HepG2 (cell line): ENCODE data around the gene SLIT3. TPM values are rescaled to one million over a fixed set of nuclear protein-coding genes. Genes with fewer than 3 reads are reported as not detected.

Experiments used
- ATAC-seq: fragments of 200-7000 bp; cut with Tn5 transposase; 3 replicates; pipeline ENCODE4 v1.9.1; 2020; ENCODE audit warnings: mild to moderate bottlenecking, moderate library complexity
- BruUV-seq: library from RNA; stranded (reverse); fragments of 400-500 nt; replicated peaks from 2 replicates; lab custom pipeline; 2021; lab: Mats Ljungman, UMichigan
- CTCF ChIA-PET: fragments of 300-600 bp; formaldehyde crosslinking; extraction: SDS; loops from one replicate; lab custom pipeline; 2021; ENCODE audit warnings: low total read pairs, inconsistent platforms, low intra/inter-chr PET ratio; lab: Yijun Ruan, JAX
- POLR2A ChIA-PET: fragments of 350-600 bp; sonication (Branson Sonifier 250); formaldehyde crosslinking; loops from one replicate; lab custom pipeline; 2020; ENCODE audit warnings: antibody characterized with exemption, inconsistent platforms; lab: Yijun Ruan, JAX
- DNase-seq: peaks from one replicate; pipeline ENCODE4 v3.0.0-alpha.2; 2015; ENCODE audit warnings: low spot score
- FAIRE-seq: peaks from 3 replicates; lab custom pipeline; 2011; peaks lifted over from hg19 to GRCh38; lab: Jason Lieb, UNC
- H2AFZ ChIP-seq: one replicate; pipeline ENCODE4 v1.6.1; 2011; ENCODE audit warnings: low read length, inconsistent platforms
- H3K27ac ChIP-seq: fragments of 300-600 bp; 3 replicates; pipeline ENCODE4 v1.8.0; 2011; ENCODE audit warnings: mixed run types, mild to moderate bottlenecking, mixed read lengths, low read length, inconsistent platforms; ENCODE audit not compliant: insufficient read depth; ENCODE audit errors: extremely low read length
- H3K27me3 ChIP-seq, 2 experiments: fragments of 200-600 bp in 1 of 2; 2 replicates in 1 of 2; 3 replicates in 1 of 2; pipeline versions ENCODE4 v1.6.0 to v1.8.0; 2011; ENCODE audit warnings: low read length in 2 of 2, mild to moderate bottlenecking in 2 of 2, moderate library complexity in 2 of 2, inconsistent platforms in 1 of 2; ENCODE audit not compliant: insufficient read depth in 2 of 2, control insufficient read depth in 1 of 2
- H3K36me3 ChIP-seq, 2 experiments: fragments of 200-600 bp in 1 of 2; replicated peaks in 1 of 2; 2 replicates in 1 of 2; 3 replicates in 1 of 2; pipeline versions ENCODE4 v1.5.1 to v1.8.0; 2011; ENCODE audit warnings: low read length in 2 of 2, inconsistent platforms in 1 of 2; ENCODE audit not compliant: insufficient read depth in 2 of 2, control insufficient read depth in 1 of 2
- H3K4me1 ChIP-seq: 2 replicates; pipeline ENCODE4 v1.5.1; 2012; ENCODE audit warnings: low read length, inconsistent platforms; ENCODE audit not compliant: insufficient read depth
- H3K4me2 ChIP-seq: 2 replicates; pipeline ENCODE4 v1.6.0; 2011; ENCODE audit warnings: low read depth, low read length, inconsistent platforms
- H3K4me3 ChIP-seq, 3 experiments: fragments of 200-600 bp in 1 of 3; sonication (generic), shearing (Covaris generic) in 1 of 3; replicated peaks in 1 of 3; 2 replicates each; pipeline ENCODE4 v1.5.1; 2011 to 2016; ENCODE audit warnings: low read length in 3 of 3, inconsistent platforms in 2 of 3, low read depth in 2 of 3, mild to moderate bottlenecking in 2 of 3, control low read depth in 1 of 3, mixed read lengths in 1 of 3; ENCODE audit not compliant: insufficient read depth in 1 of 3
- H3K79me2 ChIP-seq: one replicate; pipeline ENCODE4 v1.6.1; 2011; ENCODE audit warnings: low read length, inconsistent platforms; ENCODE audit not compliant: insufficient read depth
- H3K9ac ChIP-seq: 2 replicates; pipeline ENCODE4 v1.6.0; 2011; ENCODE audit warnings: mild to moderate bottlenecking, low read depth, low read length, inconsistent platforms; ENCODE audit not compliant: insufficient read depth
- H3K9me3 ChIP-seq: 2 replicates; pipeline ENCODE4 v1.5.1; 2012; ENCODE audit warnings: mild to moderate bottlenecking, low read length
- H4K20me1 ChIP-seq: 2 replicates; pipeline ENCODE4 v1.6.0; 2011; ENCODE audit warnings: inconsistent platforms, mild to moderate bottlenecking, low read length, moderate library complexity; ENCODE audit not compliant: insufficient read depth
- RAD21 ChIP-seq: fragments of 450-650 bp; formaldehyde crosslinking; IDR thresholded peaks from 2 replicates; pipeline ENCODE4 v1.5.0; 2020; ENCODE audit warnings: mild to moderate bottlenecking
- RORA ChIP-seq: sonication (generic); formaldehyde crosslinking; IDR thresholded peaks from 2 replicates; pipeline ENCODE4 v1.5.0; 2020; ENCODE audit warnings: mild to moderate bottlenecking, missing genetic modification reagents, moderate library complexity
- SP140L ChIP-seq: sonication (generic); formaldehyde crosslinking; IDR thresholded peaks from 2 replicates; pipeline ENCODE4 v1.4.0; 2020; ENCODE audit warnings: missing genetic modification reagents, borderline replicate concordance
- SSRP1 ChIP-seq: IDR thresholded peaks from 2 replicates; pipeline ENCODE4 v1.6.1; 2016; ENCODE audit warnings: control low read depth
- ZFP37 ChIP-seq: sonication (generic); formaldehyde crosslinking; IDR thresholded peaks from 2 replicates; pipeline ENCODE4 v1.4.0; 2020; ENCODE audit warnings: missing genetic modification reagents, borderline replicate concordance
- ZNF136 ChIP-seq: sonication (generic); formaldehyde crosslinking; IDR thresholded peaks from 2 replicates; pipeline ENCODE4 v1.8.1; 2022; ENCODE audit warnings: low read depth, mild to moderate bottlenecking, moderate library complexity, missing genetic modification reagents
- ZNF672 ChIP-seq: sonication (generic); formaldehyde crosslinking; IDR thresholded peaks from 2 replicates; pipeline ENCODE4 v1.8.1; 2022; ENCODE audit warnings: missing genetic modification reagents
- WGBS: methylation state at CpG from one replicate; pipeline ENCODE4 v1.1.6; 2017; ENCODE audit warnings: low lambda C conversion rate; 5-methylcytosine and 5-hydroxymethylcytosine counted together
- in situ Hi-C: cut with HindIII; loops from 2 replicates; pipeline ENCODE4 v1.10.0; 2017; ENCODE audit warnings: low pct_unique_long_range_greater_than_20kb; ENCODE audit not compliant: extremely low pct_ligation_motif_present
- intact Hi-C: fragments of 100-400 bp; cut with micrococcal nuclease; formaldehyde crosslinking; loops from one replicate; pipeline ENCODE4 v1.10.0; 2022; ENCODE audit not compliant: unreplicated experiment
- polyA plus RNA-seq, 8 experiments: library from polyadenylated mRNA; depleted of rRNA in 3 of 8; stranded (reverse) in 7 of 8; unstranded in 1 of 8; fragments of >200 nt; fragmentation: Illumina TruSeq in 4 of 8; extraction: Trizol in 4 of 8; gene quantifications; 2 replicates each; pipeline versions ENCODE4 v1.2.1 to v1.2.3, GENCODE V29; 2011 to 2016; ENCODE audit warnings: low read depth in 4 of 8, missing spikeins in 1 of 8, mixed read lengths in 1 of 8; ENCODE audit not compliant: insufficient read depth in 1 of 8
- total RNA-seq, 5 experiments: library from RNA; depleted of rRNA; stranded (reverse); fragments of >200 nt; fragmentation: Illumina TruSeq; extraction: Trizol; gene quantifications; 2 replicates each; pipeline ENCODE4 v1.2.3, GENCODE V29; 2016; ENCODE audit warnings: low read depth in 1 of 5
- TF ChIP-seq, protein P1 (sequence below): sonication (generic); formaldehyde crosslinking; IDR thresholded peaks from 2 replicates; pipeline ENCODE4 v1.4.0; 2020; ENCODE audit warnings: missing genetic modification reagents
- TF ChIP-seq, protein P2 (sequence below): sonication (generic); formaldehyde crosslinking; IDR thresholded peaks from 2 replicates; pipeline ENCODE4 v1.5.0; 2020; ENCODE audit warnings: missing genetic modification reagents
- TF ChIP-seq, protein P3 (sequence below): sonication (generic); formaldehyde crosslinking; conservative IDR thresholded peaks from 2 replicates; pipeline ENCODE4 v1.8.0; 2022; ENCODE audit warnings: low read depth, missing genetic modification reagents
- TF ChIP-seq, protein P4 (sequence below): sonication (generic); formaldehyde crosslinking; IDR thresholded peaks from 2 replicates; pipeline ENCODE4 v1.4.0; 2020; ENCODE audit warnings: mild to moderate bottlenecking, low read depth, missing genetic modification reagents
- TF ChIP-seq, protein P5 (sequence below): sonication (generic); formaldehyde crosslinking; IDR thresholded peaks from 2 replicates; pipeline ENCODE4 v1.4.0; 2020; ENCODE audit warnings: missing genetic modification reagents, low read depth, mild to moderate bottlenecking, borderline replicate concordance

SLIT3 gene
- total and polyA plus RNA-seq, 2 of the 13 experiments (the other 11 are each of a cell fraction or from before 2014, with no cell fraction given): not detected

DNA sequence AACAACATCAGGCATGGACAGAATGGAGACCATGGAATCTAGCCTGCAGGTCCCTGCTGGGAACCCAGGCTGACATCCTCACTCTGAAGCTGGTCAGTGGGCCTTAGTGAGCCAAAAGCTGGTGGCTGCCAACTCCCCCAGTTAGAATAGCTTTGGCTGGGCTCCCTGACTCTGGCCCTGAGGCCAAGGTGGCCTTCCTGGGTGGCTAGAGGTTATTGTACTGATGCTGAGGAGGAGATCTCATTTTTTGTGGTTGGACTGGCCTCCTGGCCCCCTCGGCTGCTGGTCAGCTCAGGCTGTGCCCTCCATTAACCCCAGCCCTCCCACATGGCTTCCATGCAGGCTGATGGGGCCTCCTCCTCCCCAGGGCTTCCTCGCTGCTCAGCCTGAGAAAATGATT lies 620.5 kb downstream of the SLIT3 start:
- peaks cover 0 to 9% of the 10 kb centered on the region in 2 experiments; a peak in 2 of 5 replicates for H3K27me3 ChIP-seq
- no TSS peak for BruUV-seq
- peaks cover 23% of the 10 kb centered on the region for H3K4me1 ChIP-seq
- ChIA-PET POLR2A (no interaction called here), CTCF (interaction anchor here (1.8 kb wide), 1 partner anchor 622 kb away, joined by 10 read pairs; no protein-coding TSS in a partner anchor)
- H3K4me3 ChIP-seq: no peak overlapping the region
- in situ Hi-C loops (loop anchor here (25.0 kb wide), 2 partner anchors 418 to 907 kb away; partner anchors contain the start of gene SPDL1), intact Hi-C loops (no loop called here)
- no peak for ATAC-seq
- no peak overlapping the region for H3K4me2 ChIP-seq
- no peak overlapping the region for H3K27ac ChIP-seq
- WGBS: 8% methylated on average over 2 of the region's 2 CpGs
- H3K9me3 ChIP-seq: no peaks in the 10 kb centered on the region
- H3K79me2 ChIP-seq: no peaks in the 10 kb centered on the region
- no peak overlapping the region for H2AFZ ChIP-seq
- no peaks in the 10 kb centered on the region for H3K36me3 ChIP-seq
- no peak for DNase-seq
- no peak overlapping the region for H3K9ac ChIP-seq
- FAIRE-seq: no peak
- no peaks in the 10 kb centered on the region for H4K20me1 ChIP-seq
- TF ChIP-seq, protein P1, sequence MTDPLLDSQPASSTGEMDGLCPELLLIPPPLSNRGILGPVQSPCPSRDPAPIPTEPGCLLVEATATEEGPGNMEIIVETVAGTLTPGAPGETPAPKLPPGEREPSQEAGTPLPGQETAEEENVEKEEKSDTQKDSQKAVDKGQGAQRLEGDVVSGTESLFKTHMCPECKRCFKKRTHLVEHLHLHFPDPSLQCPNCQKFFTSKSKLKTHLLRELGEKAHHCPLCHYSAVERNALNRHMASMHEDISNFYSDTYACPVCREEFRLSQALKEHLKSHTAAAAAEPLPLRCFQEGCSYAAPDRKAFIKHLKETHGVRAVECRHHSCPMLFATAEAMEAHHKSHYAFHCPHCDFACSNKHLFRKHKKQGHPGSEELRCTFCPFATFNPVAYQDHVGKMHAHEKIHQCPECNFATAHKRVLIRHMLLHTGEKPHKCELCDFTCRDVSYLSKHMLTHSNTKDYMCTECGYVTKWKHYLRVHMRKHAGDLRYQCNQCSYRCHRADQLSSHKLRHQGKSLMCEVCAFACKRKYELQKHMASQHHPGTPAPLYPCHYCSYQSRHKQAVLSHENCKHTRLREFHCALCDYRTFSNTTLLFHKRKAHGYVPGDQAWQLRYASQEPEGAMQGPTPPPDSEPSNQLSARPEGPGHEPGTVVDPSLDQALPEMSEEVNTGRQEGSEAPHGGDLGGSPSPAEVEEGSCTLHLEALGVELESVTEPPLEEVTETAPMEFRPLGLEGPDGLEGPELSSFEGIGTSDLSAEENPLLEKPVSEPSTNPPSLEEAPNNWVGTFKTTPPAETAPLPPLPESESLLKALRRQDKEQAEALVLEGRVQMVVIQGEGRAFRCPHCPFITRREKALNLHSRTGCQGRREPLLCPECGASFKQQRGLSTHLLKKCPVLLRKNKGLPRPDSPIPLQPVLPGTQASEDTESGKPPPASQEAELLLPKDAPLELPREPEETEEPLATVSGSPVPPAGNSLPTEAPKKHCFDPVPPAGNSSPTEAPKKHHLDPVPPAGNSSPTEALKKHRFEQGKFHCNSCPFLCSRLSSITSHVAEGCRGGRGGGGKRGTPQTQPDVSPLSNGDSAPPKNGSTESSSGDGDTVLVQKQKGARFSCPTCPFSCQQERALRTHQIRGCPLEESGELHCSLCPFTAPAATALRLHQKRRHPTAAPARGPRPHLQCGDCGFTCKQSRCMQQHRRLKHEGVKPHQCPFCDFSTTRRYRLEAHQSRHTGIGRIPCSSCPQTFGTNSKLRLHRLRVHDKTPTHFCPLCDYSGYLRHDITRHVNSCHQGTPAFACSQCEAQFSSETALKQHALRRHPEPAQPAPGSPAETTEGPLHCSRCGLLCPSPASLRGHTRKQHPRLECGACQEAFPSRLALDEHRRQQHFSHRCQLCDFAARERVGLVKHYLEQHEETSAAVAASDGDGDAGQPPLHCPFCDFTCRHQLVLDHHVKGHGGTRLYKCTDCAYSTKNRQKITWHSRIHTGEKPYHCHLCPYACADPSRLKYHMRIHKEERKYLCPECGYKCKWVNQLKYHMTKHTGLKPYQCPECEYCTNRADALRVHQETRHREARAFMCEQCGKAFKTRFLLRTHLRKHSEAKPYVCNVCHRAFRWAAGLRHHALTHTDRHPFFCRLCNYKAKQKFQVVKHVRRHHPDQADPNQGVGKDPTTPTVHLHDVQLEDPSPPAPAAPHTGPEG (CRISPR knock-in tag): no peak
- TF ChIP-seq, protein P2, sequence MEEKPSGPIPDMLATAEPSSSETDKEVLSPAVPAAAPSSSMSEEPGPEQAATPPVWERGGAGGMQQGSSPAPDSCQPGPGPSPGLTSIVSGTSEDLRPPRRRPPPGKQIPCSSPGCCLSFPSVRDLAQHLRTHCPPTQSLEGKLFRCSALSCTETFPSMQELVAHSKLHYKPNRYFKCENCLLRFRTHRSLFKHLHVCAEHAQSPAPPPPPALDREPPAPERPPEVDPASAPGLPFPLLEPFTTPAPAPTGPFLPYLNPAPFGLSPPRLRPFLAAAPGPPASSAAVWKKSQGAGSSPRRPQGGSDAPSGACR (CRISPR knock-in tag): no peak
- no peak for TF ChIP-seq SSRP1 (CRISPR knock-in tag)
- no peak for TF ChIP-seq RAD21 (CRISPR knock-in tag)
- TF ChIP-seq RORA (CRISPR knock-in tag): no peak
- no peak for TF ChIP-seq ZNF136
- TF ChIP-seq SP140L (CRISPR knock-in tag): no peak
- no peak for TF ChIP-seq ZNF672 (CRISPR knock-in tag)
- TF ChIP-seq, protein P3, sequence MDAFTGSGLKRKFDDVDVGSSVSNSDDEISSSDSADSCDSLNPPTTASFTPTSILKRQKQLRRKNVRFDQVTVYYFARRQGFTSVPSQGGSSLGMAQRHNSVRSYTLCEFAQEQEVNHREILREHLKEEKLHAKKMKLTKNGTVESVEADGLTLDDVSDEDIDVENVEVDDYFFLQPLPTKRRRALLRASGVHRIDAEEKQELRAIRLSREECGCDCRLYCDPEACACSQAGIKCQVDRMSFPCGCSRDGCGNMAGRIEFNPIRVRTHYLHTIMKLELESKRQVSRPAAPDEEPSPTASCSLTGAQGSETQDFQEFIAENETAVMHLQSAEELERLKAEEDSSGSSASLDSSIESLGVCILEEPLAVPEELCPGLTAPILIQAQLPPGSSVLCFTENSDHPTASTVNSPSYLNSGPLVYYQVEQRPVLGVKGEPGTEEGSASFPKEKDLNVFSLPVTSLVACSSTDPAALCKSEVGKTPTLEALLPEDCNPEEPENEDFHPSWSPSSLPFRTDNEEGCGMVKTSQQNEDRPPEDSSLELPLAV: no peak
- no peak for TF ChIP-seq ZFP37 (CRISPR knock-in tag)
- TF ChIP-seq, protein P4, sequence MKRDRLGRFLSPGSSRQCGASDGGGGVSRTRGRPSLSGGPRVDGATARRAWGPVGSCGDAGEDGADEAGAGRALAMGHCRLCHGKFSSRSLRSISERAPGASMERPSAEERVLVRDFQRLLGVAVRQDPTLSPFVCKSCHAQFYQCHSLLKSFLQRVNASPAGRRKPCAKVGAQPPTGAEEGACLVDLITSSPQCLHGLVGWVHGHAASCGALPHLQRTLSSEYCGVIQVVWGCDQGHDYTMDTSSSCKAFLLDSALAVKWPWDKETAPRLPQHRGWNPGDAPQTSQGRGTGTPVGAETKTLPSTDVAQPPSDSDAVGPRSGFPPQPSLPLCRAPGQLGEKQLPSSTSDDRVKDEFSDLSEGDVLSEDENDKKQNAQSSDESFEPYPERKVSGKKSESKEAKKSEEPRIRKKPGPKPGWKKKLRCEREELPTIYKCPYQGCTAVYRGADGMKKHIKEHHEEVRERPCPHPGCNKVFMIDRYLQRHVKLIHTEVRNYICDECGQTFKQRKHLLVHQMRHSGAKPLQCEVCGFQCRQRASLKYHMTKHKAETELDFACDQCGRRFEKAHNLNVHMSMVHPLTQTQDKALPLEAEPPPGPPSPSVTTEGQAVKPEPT: no peak
- TF ChIP-seq, protein P5, sequence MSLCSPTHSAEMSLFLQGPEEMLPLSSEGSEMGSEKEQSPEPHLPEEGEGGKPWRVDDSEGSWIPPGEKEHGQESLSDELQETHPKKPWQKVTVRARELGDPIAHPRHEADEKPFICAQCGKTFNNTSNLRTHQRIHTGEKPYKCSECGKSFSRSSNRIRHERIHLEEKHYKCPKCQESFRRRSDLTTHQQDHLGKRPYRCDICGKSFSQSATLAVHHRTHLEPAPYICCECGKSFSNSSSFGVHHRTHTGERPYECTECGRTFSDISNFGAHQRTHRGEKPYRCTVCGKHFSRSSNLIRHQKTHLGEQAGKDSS (CRISPR knock-in tag): no peak
